K562 (cell line): ENCODE data around the gene LRRC14B. TPM values are rescaled to one million over a fixed set of nuclear protein-coding genes. Genes with fewer than 3 reads are reported as not detected.
A peak's percentile ranks its signal among the peaks of the same experiment; 100 is the strongest.

Source experiments
- ATAC-seq: fragments of 200-7000 bp; cut with Tn5 transposase; 3 replicates; pipeline ENCODE4 v1.9.1; 2020; ENCODE audit warnings: moderate library complexity
- BruUV-seq: library from RNA; stranded (reverse); fragments of 400-500 nt; replicated peaks from 2 replicates; lab custom pipeline; 2021; lab: Mats Ljungman, UMichigan
- CTCF ChIA-PET: fragments of 300-600 bp; formaldehyde crosslinking; extraction: SDS; loops from one replicate; lab custom pipeline; 2021; ENCODE audit warnings: low intra/inter-chr PET ratio; lab: Yijun Ruan, JAX
- POLR2A ChIA-PET: fragments of 300-600, 350-650 bp; sonication (Branson Sonifier 250); formaldehyde crosslinking; extraction: SDS; loops from one replicate; lab custom pipeline; 2021; ENCODE audit warnings: antibody characterized with exemption, inconsistent platforms; lab: Yijun Ruan, JAX
- DNase-seq, 4 experiments: peaks; one replicate each; pipeline versions ENCODE4 v3.0.0 to v3.0.0-alpha.2; 2011 to 2018; ENCODE audit warnings: low spot score in 3 of 4, mixed read lengths in 3 of 4; ENCODE audit errors: extremely low read depth in 1 of 4
- FAIRE-seq: peaks from 2 replicates; lab custom pipeline; 2011; peaks lifted over from hg19 to GRCh38; lab: Jason Lieb, UNC
- H2AFZ ChIP-seq: 2 replicates; pipeline ENCODE4 v1.6.0; 2011; ENCODE audit warnings: low read depth, low read length, control low read depth, inconsistent platforms
- H3K27ac ChIP-seq: fragments of 200-600 bp; 3 replicates; pipeline ENCODE4 v1.8.0; 2011; ENCODE audit warnings: low read depth, mild to moderate bottlenecking, control low read depth, inconsistent platforms, low read length, moderate library complexity, mixed read lengths; ENCODE audit errors: extremely low read depth
- H3K27me3 ChIP-seq, 2 experiments: fragments of 300-600 bp in 1 of 2; 2 replicates in 1 of 2; 3 replicates in 1 of 2; pipeline versions ENCODE4 v1.6.0 to v1.8.0; 2011; ENCODE audit warnings: inconsistent platforms in 2 of 2, low read length in 2 of 2, mild to moderate bottlenecking in 1 of 2, mixed read lengths in 1 of 2, moderate library complexity in 1 of 2; ENCODE audit not compliant: control insufficient read depth in 2 of 2, insufficient read depth in 2 of 2
- H3K36me3 ChIP-seq: fragments of 300-600 bp; 3 replicates; pipeline ENCODE4 v1.8.0; 2011; ENCODE audit warnings: mild to moderate bottlenecking, low read length, inconsistent platforms; ENCODE audit not compliant: control insufficient read depth, insufficient read depth
- H3K4me1 ChIP-seq, 2 experiments: fragments of 200-600 bp in 1 of 2; replicated peaks in 1 of 2; 2 replicates in 1 of 2; 3 replicates in 1 of 2; pipeline versions ENCODE4 v1.5.1 to v1.8.0; 2011; ENCODE audit warnings: inconsistent platforms in 2 of 2, low read length in 2 of 2, mild to moderate bottlenecking in 1 of 2, mixed read lengths in 1 of 2, moderate library complexity in 1 of 2; ENCODE audit not compliant: control insufficient read depth in 2 of 2, insufficient read depth in 2 of 2
- H3K4me2 ChIP-seq: 2 replicates; pipeline ENCODE4 v1.6.1; 2011; ENCODE audit warnings: low read length, control low read depth, inconsistent platforms, mixed read lengths; ENCODE audit not compliant: insufficient read depth
- H3K4me3 ChIP-seq: fragments of 200-600 bp; sonication (generic), shearing (Covaris generic); 2 replicates; pipeline ENCODE4 v1.5.1; 2016; ENCODE audit warnings: control low read depth, inconsistent platforms
- H3K79me2 ChIP-seq: fragments of 200-600 bp; 3 replicates; pipeline ENCODE4 v1.8.0; 2011; ENCODE audit warnings: low read length, inconsistent platforms; ENCODE audit not compliant: control insufficient read depth, insufficient read depth
- H3K9ac ChIP-seq, 2 experiments: 2 replicates each; pipeline versions ENCODE4 v1.6.0 to v1.6.1; 2011; ENCODE audit warnings: low read depth in 2 of 2, low read length in 2 of 2, control low read depth in 1 of 2, inconsistent platforms in 1 of 2, mild to moderate bottlenecking in 1 of 2, mixed read lengths in 1 of 2; ENCODE audit not compliant: insufficient read depth in 1 of 2
- H3K9me1 ChIP-seq: one replicate; pipeline ENCODE4 v1.6.0; 2011; ENCODE audit warnings: inconsistent platforms, mild to moderate bottlenecking, low read length, moderate library complexity; ENCODE audit not compliant: control insufficient read depth, insufficient read depth
- H3K9me3 ChIP-seq: replicated peaks from 2 replicates; pipeline ENCODE4 v1.5.1; 2011; ENCODE audit warnings: low read depth, low read length, inconsistent platforms; ENCODE audit not compliant: control insufficient read depth, insufficient read depth
- H4K20me1 ChIP-seq: replicated peaks from 2 replicates; pipeline ENCODE4 v1.6.1; 2011; ENCODE audit warnings: low read length, inconsistent platforms, mixed read lengths; ENCODE audit not compliant: control insufficient read depth, insufficient read depth
- CHCHD3 ChIP-seq: fragments of 250-450 bp; sonication (Bioruptor Pico); IDR thresholded peaks from 2 replicates; pipeline ENCODE4 v2.1.2; 2022; ENCODE audit warnings: mild to moderate bottlenecking
- RBM25 ChIP-seq: fragments of 200-400 bp; formaldehyde crosslinking; IDR thresholded peaks from 2 replicates; pipeline ENCODE4 v1.6.1; 2018; ENCODE audit warnings: low read length, low read depth, moderate library complexity; ENCODE audit not compliant: severe bottlenecking
- TEAD4 ChIP-seq, 2 experiments: sonication (generic) in 1 of 2; formaldehyde crosslinking in 1 of 2; IDR thresholded peaks; 2 replicates each; pipeline versions ENCODE4 v1.6.1 to v1.8.0; 2012 to 2022; ENCODE audit warnings: borderline replicate concordance in 1 of 2, inconsistent platforms in 1 of 2, low read length in 1 of 2, mild to moderate bottlenecking in 1 of 2, missing genetic modification reagents in 1 of 2
- WGBS: fragments of 100-300 bp; shearing (Covaris generic); methylation state at CpG from one replicate; pipeline ENCODE4 v1.1.6; 2016; ENCODE audit warnings: low coverage, mixed read lengths; ENCODE audit not compliant: insufficient coverage; ENCODE audit errors: missing lambda C conversion rate; 5-methylcytosine and 5-hydroxymethylcytosine counted together
- in situ Hi-C: fragments of 300-500 bp; cut with MboI; formaldehyde crosslinking; loops from 4 replicates; pipeline ENCODE4 v1.15.0; 2018; ENCODE audit warnings: inconsistent platforms, mixed read lengths
- intact Hi-C: fragments of 100-400 bp; cut with micrococcal nuclease; formaldehyde crosslinking; loops from 2 replicates; pipeline ENCODE4 v1.14.2; 2022
- polyA plus RNA-seq, 8 experiments: library from polyadenylated mRNA; depleted of rRNA in 4 of 8; stranded (reverse) in 5 of 8; unstranded in 3 of 8; fragments of >200 nt; fragmentation: Nextera tagmentation in 2 of 8; fragmentation: Illumina TruSeq in 1 of 8; extraction: Ambion mirVana in 2 of 8; extraction: Trizol in 1 of 8; gene quantifications; 2 replicates each; pipeline versions ENCODE4 v1.2.1 to v1.2.3, GENCODE V29; 2011 to 2014; ENCODE audit warnings: inconsistent platforms in 1 of 8, missing spikeins in 1 of 8
- total RNA-seq, 7 experiments: library from RNA; depleted of rRNA in 6 of 7; stranded (reverse); fragments of >200 nt in 6 of 7; fragmentation: Illumina TruSeq in 2 of 7; extraction: Trizol in 2 of 7; gene quantifications; 2 replicates each; pipeline versions ENCODE4 v1.2.1 to v1.2.3, GENCODE V29; 2011 to 2021; ENCODE audit warnings: low replicate concordance in 1 of 7
- TF ChIP-seq, protein P1 (sequence below): sonication (generic); formaldehyde crosslinking; IDR thresholded peaks from 2 replicates; pipeline ENCODE4 v1.4.0; 2020; ENCODE audit warnings: mild to moderate bottlenecking, missing genetic modification reagents
- TF ChIP-seq, protein P2 (sequence below): fragments of 450-650 bp; IDR thresholded peaks from one replicate; pipeline ENCODE4 v1.6.1; 2018; ENCODE audit warnings: mild to moderate bottlenecking, moderate library complexity; ENCODE audit not compliant: partially characterized antibody

Gene LRRC14B
- total and polyA plus RNA-seq, 9 of the 15 experiments (the other 6 are each of a cell fraction or from before 2014, with no cell fraction given): not detected

DNA sequence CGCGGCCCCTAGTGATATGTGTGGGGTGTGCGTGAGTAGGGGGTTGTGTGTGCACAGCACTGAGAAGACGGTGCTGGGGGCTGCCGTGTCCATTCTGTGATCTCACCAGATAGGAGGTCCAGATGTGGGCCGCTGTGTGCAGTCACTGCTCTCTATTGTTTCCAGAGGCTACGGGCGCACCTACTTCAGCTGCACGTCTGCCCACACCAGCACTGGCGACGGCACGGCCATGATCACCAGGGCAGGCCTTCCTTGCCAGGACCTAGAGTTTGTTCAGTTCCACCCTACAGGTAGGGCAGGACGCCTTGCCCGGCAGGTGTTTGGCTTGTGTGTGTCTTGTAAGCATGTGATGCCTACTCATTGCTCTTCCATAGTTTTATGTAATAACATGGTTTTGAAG is 39.4 kb downstream of the LRRC14B start:
- no peaks in the 10 kb centered on the region for H4K20me1 ChIP-seq
- no peak overlapping the region; a peak in 1 of 4 replicates for H3K9ac ChIP-seq
- no peaks in the 10 kb centered on the region for H3K9me3 ChIP-seq
- in situ Hi-C loops (no loop called here), intact Hi-C loops (no loop called here)
- CTCF ChIA-PET: no interaction called here
- ATAC-seq (peak; percentile 22; the same call in 1 of the 3 replicates), DNase-seq (peak in 1 of 4 experiments; percentile 14), FAIRE-seq (no peak)
- H3K4me3 ChIP-seq: no peak overlapping the region
- no peak overlapping the region for H3K4me2 ChIP-seq
- TF ChIP-seq, protein P1, sequence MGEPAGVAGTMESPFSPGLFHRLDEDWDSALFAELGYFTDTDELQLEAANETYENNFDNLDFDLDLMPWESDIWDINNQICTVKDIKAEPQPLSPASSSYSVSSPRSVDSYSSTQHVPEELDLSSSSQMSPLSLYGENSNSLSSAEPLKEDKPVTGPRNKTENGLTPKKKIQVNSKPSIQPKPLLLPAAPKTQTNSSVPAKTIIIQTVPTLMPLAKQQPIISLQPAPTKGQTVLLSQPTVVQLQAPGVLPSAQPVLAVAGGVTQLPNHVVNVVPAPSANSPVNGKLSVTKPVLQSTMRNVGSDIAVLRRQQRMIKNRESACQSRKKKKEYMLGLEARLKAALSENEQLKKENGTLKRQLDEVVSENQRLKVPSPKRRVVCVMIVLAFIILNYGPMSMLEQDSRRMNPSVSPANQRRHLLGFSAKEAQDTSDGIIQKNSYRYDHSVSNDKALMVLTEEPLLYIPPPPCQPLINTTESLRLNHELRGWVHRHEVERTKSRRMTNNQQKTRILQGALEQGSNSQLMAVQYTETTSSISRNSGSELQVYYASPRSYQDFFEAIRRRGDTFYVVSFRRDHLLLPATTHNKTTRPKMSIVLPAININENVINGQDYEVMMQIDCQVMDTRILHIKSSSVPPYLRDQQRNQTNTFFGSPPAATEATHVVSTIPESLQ: no peak
- TF ChIP-seq, protein P2, sequence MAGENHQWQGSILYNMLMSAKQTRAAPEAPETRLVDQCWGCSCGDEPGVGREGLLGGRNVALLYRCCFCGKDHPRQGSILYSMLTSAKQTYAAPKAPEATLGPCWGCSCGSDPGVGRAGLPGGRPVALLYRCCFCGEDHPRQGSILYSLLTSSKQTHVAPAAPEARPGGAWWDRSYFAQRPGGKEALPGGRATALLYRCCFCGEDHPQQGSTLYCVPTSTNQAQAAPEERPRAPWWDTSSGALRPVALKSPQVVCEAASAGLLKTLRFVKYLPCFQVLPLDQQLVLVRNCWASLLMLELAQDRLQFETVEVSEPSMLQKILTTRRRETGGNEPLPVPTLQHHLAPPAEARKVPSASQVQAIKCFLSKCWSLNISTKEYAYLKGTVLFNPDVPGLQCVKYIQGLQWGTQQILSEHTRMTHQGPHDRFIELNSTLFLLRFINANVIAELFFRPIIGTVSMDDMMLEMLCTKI: no peak
- TF ChIP-seq CHCHD3 (CRISPR knock-in tag): no peak
- no peak for TF ChIP-seq RBM25
- no peak for TF ChIP-seq TEAD4 (IDR thresholded peaks at IDR 0.05; ENCODE audit: low read length)
- TF ChIP-seq TEAD4 (CRISPR knock-in tag; IDR thresholded peaks at IDR 0.05; ENCODE audit: borderline replicate concordance): no peak
- H3K9me1 ChIP-seq: no peaks in the 10 kb centered on the region
- H3K36me3 ChIP-seq: peaks cover 92% of the 10 kb centered on the region
- H3K79me2 ChIP-seq: no peaks in the 10 kb centered on the region
- H3K4me1 ChIP-seq: no peaks in the 10 kb centered on the region
- H2AFZ ChIP-seq: no peak overlapping the region
- H3K27me3 ChIP-seq: no peaks in the 10 kb centered on the region
- 93% methylated on average over 14 of the region's 14 CpGs for WGBS
- no TSS peak for BruUV-seq
- H3K27ac ChIP-seq: no peak overlapping the region
- POLR2A ChIA-PET: no interaction called here
